Effector memory CD4-positive, alpha-beta T cell (primary cell): ENCODE data around the gene NMUR2.

Experiments
- DNase-seq, 3 donors: peaks; one replicate each; pipeline ENCODE4 v3.0.0-alpha.2; 2020
- H3K27ac ChIP-seq: 2 replicates; pipeline ENCODE4 v1.7.0; 2013; ENCODE audit warnings: mild to moderate bottlenecking, low read length, moderate library complexity; ENCODE audit not compliant: insufficient read depth, poor library complexity, severe bottlenecking
- H3K27me3 ChIP-seq: replicated peaks from 2 replicates; pipeline ENCODE4 v1.7.0; 2013; ENCODE audit warnings: mild to moderate bottlenecking, low read length; ENCODE audit not compliant: insufficient read depth, control insufficient read depth, poor library complexity, severe bottlenecking
- H3K36me3 ChIP-seq: 2 replicates; pipeline ENCODE4 v1.7.0; 2013; ENCODE audit warnings: mild to moderate bottlenecking, low read length, moderate library complexity; ENCODE audit not compliant: control insufficient read depth, insufficient read depth
- H3K4me1 ChIP-seq: 2 replicates; pipeline ENCODE4 v1.7.0; 2013; ENCODE audit warnings: low read length, mild to moderate bottlenecking; ENCODE audit not compliant: control insufficient read depth, insufficient read depth, poor library complexity, severe bottlenecking
- H3K4me3 ChIP-seq: 2 replicates; pipeline ENCODE4 v1.7.0; 2013; ENCODE audit warnings: low read length, low read depth, mild to moderate bottlenecking; ENCODE audit not compliant: insufficient read depth, poor library complexity, severe bottlenecking
- H3K9me3 ChIP-seq: 2 replicates; pipeline ENCODE4 v1.7.0; 2013; ENCODE audit warnings: mild to moderate bottlenecking, low read length, moderate library complexity; ENCODE audit not compliant: control insufficient read depth

NMUR2 gene

GRCh38 chr5:152355061-152355460, 50.0 kb downstream of the NMUR2 start:
- Histone ChIP-seq H3K9me3 (no peaks in the 10 kb centered on the region), H3K27ac (no peak overlapping the region), H3K4me1 (no peaks in the 10 kb centered on the region), H3K27me3 (no peaks in the 10 kb centered on the region), H3K36me3 (no peaks in the 10 kb centered on the region), H3K4me3 (no peak overlapping the region)
- DNase-seq: no peak

DNA sequence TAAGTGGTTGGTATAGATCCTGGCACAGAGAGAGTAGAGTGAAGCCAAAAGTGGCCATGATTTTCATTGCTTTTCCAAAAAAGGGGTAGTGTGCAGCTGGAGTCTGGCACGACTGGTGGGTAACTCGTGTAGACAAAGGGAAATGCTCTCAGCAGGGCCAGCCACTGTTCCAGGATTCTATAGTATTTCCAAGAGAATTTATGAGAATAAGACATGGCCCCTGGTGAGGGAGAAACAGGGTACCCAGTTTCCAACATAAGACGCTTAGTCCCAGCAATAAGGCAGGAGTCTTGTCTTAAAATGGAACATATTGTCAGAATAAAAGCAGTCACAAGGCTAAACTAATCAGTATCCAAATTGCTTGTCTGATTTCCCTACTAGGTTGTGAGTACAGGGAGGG, 52.1 kb downstream of the NMUR2 start:
- Histone ChIP-seq H3K27me3 (no peaks in the 10 kb centered on the region), H3K9me3 (no peaks in the 10 kb centered on the region)
- DNase-seq: no peak

DNA sequence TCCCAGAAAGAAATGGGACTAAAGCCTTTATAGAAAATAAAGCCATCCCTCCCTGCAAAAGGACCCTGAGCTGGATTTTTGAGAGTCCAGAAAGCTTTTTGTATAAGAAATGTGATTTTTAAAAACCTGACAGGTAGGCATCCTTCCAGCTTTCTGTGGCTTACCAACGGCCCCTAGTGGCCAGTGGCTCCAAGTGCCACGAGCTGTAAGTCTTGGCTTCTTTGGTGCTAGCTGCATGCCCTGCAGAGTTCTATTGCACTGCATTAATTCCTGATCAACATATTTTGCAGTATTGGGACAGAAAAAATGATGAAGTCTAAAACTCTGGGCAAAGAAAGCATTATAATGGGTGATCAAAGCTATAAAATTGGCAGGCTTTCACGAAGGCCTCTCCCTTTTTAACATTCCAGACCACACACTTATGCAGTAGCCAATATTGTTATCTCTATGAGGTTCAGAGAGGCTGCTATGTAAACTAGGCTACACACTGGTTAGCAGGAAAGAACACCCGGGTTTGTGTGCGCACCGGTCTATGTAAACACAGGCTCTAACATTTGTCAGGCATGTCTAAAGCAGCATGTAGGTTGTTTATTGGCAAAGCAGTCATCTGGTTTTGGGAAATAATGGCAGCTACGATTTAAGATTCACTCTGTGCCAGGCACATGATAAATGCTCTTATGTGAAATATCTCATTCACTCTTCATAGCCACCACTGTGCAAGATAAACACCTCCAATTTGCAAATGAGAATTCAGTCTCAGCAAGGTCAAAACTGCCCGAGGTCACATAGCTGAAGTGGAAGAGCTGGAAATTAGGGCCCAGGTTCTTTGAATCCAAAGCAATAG, 55.2 kb downstream of the NMUR2 start:
- H3K27me3 ChIP-seq: no peaks in the 10 kb centered on the region
- peak in 1 of 3 donors; percentile 5 for DNase-seq
- H3K4me1 ChIP-seq: no peaks in the 10 kb centered on the region
- H3K4me3 ChIP-seq: no peak overlapping the region
- H3K27ac ChIP-seq: no peak overlapping the region
- no peaks in the 10 kb centered on the region for H3K36me3 ChIP-seq
- no peaks in the 10 kb centered on the region for H3K9me3 ChIP-seq

More for the DNA sequence above, 52.1 kb downstream of the NMUR2 start:
- no peak overlapping the region for H3K27ac ChIP-seq
- H3K4me3 ChIP-seq: no peak overlapping the region
- no peaks in the 10 kb centered on the region for H3K36me3 ChIP-seq
- no peaks in the 10 kb centered on the region for H3K4me1 ChIP-seq
